Activated T-cell treated with anti-CD3 and anti-CD28 coated beads, Interleukin-2, amount 50 U/mL, for 4 hours (primary cell): ENCODE results near the gene MRPL43. TPM values are rescaled to one million over a fixed set of nuclear protein-coding genes. Genes with fewer than 3 reads are reported as not detected.

Experiments
- ATAC-seq, 2 donors: fragments of 200-7000 bp; cut with Tn5 transposase; one replicate each; pipeline ENCODE4 v1.10.0; 2021
- DNase-seq: peaks from one replicate; pipeline ENCODE4 v3.0.0-alpha.2; 2020
- H3K27me3 Mint-ChIP-seq: one replicate; pipeline ENCODE4 v1.8.0; 2021; ENCODE audit warnings: low read depth, mixed read lengths
- H3K36me3 Mint-ChIP-seq: one replicate; pipeline ENCODE4 v1.8.0; 2022; ENCODE audit warnings: mixed read lengths; ENCODE audit not compliant: insufficient read depth
- H3K4me1 Mint-ChIP-seq: one replicate; pipeline ENCODE4 v1.8.0; 2021; ENCODE audit warnings: low read depth, mixed read lengths
- H3K4me3 Mint-ChIP-seq: one replicate; pipeline ENCODE4 v1.8.0; 2021; ENCODE audit warnings: mild to moderate bottlenecking, moderate library complexity, mixed read lengths
- H3K9me3 Mint-ChIP-seq: one replicate; pipeline ENCODE4 v1.8.0; 2021; ENCODE audit warnings: mixed read lengths
- total RNA-seq, 3 donors: library from RNA; stranded (reverse); gene quantifications; one replicate each; pipeline ENCODE4 v1.2.1, GENCODE V29; 2021

The MRPL43 gene
- total RNA-seq, 3 donors from 2014 or later, result 68.8 to 76.3 (median 69.3) TPM

DNA sequence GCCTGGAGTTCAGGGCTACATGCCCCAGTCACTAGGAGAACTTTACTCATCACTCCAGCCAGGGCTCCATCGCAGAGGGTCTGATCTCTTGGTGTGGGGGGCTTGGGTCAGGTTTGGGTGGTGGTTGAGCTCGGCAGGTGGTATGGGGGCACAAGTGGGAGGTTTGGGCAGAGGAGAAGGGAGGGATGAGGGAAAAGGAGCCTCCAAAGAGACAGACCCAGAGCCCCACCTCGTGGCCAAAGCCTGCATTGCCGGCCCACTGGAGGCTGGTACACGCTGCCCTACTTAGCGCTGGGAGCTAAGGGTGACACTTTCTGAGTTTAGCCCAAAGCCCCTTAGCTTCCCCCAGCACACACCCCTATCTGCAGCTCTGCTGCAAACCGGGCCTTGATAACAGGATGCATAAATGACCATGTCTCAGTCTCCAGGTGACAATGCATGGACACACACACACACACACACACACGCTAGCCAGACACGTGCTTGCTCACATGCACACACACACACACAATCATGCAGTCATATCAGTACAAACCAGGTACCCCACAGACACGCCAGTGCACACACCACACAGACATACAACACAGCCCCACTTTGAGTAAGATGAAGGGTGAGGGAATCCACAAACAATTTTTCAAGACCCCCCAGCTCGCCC is 27.1 kb upstream of the MRPL43 start:
- peak; percentile 36 to 42 for ATAC-seq

DNA sequence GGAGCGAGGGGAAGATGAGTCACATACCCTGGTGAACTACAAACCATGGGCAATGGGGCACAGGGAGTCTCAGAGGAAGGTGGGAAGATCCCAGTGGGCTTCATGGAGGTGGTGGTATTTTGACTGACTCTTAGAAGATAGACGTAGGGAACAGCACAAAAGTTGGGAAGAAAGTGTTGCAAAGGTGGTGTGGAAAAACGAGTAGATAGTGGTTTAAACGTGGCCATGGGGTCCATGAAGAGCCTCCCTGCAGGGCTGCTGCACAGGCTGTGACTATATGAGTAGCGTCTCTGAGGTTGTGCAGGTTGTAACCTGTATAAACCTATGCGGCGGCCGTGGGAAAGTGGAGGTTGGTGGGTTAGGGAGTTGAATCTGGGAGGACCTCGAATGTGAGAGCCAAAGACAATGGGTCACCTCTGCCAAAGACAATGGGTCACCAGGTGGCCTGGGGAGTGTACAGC is 26.1 kb upstream of the MRPL43 start:
- no peak for DNase-seq
- Mint-ChIP-seq H3K4me3 (no peak overlapping the region), H3K36me3 (no peaks in the 10 kb centered on the region), H3K9me3 (no peaks in the 10 kb centered on the region), H3K27me3 (peaks cover 28% of the 10 kb centered on the region), H3K4me1 (peaks cover 26% of the 10 kb centered on the region)
- ATAC-seq, result no peak

More for the DNA sequence above, 27.1 kb upstream of the MRPL43 start:
- peak; percentile 71 for DNase-seq
- peaks cover 29% of the 10 kb centered on the region for H3K4me1 Mint-ChIP-seq
- H3K27me3 Mint-ChIP-seq, result peaks cover 31% of the 10 kb centered on the region
- H3K9me3 Mint-ChIP-seq, result no peaks in the 10 kb centered on the region
- H3K36me3 Mint-ChIP-seq, result no peaks in the 10 kb centered on the region
- H3K4me3 Mint-ChIP-seq, result no peak overlapping the region

DNA sequence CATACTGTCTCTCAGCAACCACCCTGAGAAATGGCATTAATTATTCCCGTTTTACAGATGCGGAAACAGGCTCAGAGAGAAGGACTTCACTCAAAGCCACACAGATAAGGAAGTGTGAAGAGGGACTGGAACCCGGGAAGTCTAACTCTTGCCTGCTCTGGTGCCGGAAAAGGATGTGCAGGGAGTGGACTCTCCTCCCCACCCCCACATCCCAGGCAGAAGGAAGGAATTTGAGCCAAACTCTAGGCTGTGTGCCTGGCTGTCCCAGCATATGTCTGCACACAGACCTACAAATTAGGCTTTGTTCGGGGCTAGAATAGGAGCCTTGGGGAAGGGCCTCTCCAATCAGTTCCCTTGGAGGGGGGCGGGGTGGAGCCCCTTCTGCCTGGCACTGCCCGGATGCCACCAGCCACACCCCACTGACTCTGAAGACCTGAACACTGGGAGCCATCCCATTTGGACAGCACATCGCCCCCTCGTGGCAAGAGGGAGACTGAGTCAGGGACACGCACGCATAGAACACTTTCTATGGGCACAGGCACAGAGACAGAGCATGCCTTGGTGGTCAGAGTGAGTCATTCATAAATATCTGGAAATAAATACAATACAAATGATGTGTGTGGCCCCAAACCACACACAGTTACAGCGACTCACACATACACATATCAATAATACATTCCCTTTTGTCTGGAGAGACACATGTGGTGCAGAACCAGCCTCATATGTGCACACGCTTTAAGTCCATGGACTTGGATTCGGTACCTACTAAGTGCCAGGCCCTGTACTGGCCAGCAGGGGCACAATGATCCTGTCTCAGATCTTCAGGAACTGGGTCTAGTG is 25.4 kb upstream of the MRPL43 start:
- peak; percentile 75 for DNase-seq
- peaks cover 22% of the 10 kb centered on the region for H3K27me3 Mint-ChIP-seq
- H3K36me3 Mint-ChIP-seq, result no peaks in the 10 kb centered on the region
- H3K4me1 Mint-ChIP-seq, result peaks cover 25% of the 10 kb centered on the region
- no peak overlapping the region for H3K4me3 Mint-ChIP-seq
- H3K9me3 Mint-ChIP-seq, result no peaks in the 10 kb centered on the region
- peak; percentile 76 to 86 for ATAC-seq

DNA sequence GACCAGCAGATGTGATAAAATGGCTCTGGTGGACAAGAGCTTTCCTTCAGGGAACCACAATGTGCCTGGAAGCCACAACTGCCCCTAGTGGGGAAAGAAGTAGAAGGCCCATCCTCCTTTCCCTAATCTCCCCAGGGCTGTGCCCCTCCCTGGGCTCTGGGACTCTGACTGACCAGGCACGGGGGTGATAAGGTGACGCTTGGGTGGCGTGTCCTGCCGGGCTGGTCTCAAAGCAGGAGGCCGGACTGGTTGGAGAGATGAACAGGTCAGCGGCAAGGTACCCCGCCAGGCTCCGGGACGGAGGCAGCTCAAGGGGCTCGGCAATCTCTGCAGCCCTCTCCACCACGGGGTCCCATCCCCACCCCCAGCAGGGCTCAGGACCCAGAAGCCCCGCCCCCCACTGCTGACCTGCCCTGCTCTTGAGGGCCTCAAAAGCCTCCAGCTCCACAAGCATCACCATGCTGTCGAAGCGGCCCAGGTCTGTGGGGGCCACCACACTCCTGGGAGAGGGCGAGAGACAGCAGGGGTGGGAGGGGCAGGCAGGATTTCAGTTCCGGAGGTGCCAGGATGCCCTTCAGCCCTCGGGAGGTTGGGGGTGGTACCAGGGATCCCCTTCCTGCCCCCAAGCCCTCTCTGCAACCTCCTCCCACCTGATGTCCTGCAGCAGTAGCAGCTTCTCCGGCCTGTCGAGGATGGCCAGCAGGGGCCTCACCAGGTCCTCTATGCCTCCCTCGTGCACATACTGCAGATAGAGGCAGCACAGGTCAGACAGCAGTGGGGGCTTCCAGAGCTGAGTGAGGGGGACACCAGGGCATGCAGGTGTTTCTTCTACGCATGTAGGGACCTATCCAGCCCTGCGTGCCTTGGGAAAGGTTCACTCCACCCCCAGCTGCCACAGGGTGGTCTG is 24.5 kb upstream of the MRPL43 start:
- peaks cover 13% of the 10 kb centered on the region for H3K27me3 Mint-ChIP-seq
- no peaks in the 10 kb centered on the region for H3K36me3 Mint-ChIP-seq
- H3K9me3 Mint-ChIP-seq, result no peaks in the 10 kb centered on the region
- DNase-seq (no peak), ATAC-seq (no peak)
- peaks cover 25% of the 10 kb centered on the region for H3K4me1 Mint-ChIP-seq
- H3K4me3 Mint-ChIP-seq, result no peak overlapping the region

DNA sequence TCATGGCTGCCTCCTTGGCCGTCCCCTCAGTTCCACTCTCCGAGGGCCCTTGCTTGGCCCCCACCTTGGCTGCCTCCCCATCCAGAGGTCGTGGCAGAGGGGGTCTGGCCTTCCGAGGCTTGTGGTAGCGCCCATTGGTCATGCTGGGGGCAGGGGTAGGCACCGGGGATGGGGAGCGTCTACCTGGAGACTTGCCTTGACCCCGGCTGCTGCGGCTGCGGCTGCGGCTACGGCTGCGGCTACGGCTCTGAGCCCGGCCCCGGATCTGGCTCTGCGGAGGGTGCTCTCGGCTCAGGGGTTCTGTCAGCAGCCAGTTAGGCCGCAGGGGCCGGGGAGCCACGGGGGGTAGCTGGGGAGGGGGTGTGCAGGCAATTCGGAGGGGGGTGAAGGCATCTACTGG is 23.0 kb upstream of the MRPL43 start:
- no peak for DNase-seq
- peaks cover 2% of the 10 kb centered on the region for H3K27me3 Mint-ChIP-seq
- peaks cover 2% of the 10 kb centered on the region for H3K36me3 Mint-ChIP-seq
- no peak overlapping the region for H3K4me3 Mint-ChIP-seq
- no peak for ATAC-seq
- no peaks in the 10 kb centered on the region for H3K9me3 Mint-ChIP-seq
- peaks cover 24% of the 10 kb centered on the region for H3K4me1 Mint-ChIP-seq

DNA sequence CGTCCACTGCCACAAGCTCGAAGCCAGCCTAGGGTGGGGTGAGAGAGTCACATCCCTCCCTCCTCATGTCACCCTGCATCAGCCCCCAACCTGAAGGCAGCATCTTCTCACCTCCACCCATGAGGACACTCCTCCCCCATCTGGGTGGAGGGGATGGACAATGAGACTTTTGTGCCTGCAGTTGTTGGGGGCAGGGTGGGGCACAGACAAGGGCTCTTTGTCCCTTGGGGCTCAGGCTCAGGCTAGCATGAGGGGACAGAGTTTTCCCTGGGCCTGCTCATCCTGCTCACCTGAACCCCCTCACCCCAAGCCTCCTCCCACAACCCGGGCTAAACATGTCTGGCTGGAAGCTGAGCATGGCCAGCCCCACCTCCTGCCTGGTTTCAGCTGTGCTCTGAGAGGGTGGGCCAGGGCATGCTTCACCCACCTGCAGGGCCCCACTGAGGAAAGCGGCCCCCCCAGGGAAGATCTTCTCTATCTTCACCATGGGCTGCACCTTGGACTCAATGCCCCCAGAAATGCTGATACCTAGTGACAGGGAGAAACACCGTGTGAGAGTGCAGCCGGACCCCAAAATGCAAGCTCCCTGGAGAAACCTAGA is 21.6 kb upstream of the MRPL43 start:
- no peak for ATAC-seq
- H3K9me3 Mint-ChIP-seq, result no peaks in the 10 kb centered on the region
- peaks cover 4% of the 10 kb centered on the region for H3K36me3 Mint-ChIP-seq

DNA sequence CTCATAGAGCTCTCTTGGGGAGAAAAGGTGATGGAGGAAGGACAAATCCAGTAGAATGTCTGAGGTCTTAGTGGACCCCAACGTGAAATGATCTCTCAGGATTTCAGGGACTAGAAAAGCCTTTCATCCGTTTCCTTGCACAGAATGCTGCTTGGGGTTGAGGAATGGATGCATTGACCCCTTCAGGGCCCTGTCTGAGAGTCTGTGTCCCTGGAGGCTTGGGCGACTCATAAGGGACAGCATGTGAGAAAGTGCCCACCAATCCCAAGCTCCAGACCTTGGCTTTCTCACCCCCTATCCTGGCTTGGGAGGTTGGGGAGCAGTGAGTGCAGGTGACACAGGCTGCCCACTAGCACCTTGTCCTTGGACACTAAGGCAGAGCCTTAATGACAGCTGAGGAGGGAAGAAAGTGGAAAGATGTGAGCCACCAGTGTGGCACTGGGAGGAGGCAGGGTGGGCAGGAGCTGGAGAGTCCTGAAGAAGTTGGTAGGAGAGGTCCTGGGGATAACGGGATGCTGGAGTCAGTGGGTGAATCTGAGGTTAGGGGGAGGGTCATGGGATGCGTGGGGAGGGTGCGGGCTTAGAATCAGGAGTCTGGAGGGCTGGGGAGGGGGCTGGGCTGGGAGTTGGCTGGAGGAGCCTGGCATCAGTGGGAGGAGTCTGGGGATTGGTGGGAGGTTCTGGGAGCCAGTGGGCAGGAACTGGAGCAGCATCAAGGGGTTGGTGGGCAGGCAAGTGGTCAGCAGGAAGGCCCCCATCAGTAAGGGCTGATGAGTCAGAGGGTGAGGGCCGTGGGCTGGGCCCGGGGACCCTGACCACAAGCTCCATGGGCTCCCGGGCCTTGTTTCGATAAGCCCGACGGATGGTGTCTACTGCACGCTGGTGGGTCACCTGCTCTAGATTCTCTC is 20.9 kb upstream of the MRPL43 start:
- DNase-seq (no peak), ATAC-seq (no peak)
- H3K4me1 Mint-ChIP-seq, result peaks cover 7% of the 10 kb centered on the region
- H3K36me3 Mint-ChIP-seq, result peaks cover 4% of the 10 kb centered on the region
- no peak overlapping the region for H3K4me3 Mint-ChIP-seq
- no peaks in the 10 kb centered on the region for H3K27me3 Mint-ChIP-seq
- H3K9me3 Mint-ChIP-seq, result no peaks in the 10 kb centered on the region

More for the DNA sequence above, 21.6 kb upstream of the MRPL43 start:
- Mint-ChIP-seq H3K27me3 (no peaks in the 10 kb centered on the region), H3K4me1 (peaks cover 10% of the 10 kb centered on the region), H3K4me3 (no peak overlapping the region)
- DNase-seq, result no peak

DNA sequence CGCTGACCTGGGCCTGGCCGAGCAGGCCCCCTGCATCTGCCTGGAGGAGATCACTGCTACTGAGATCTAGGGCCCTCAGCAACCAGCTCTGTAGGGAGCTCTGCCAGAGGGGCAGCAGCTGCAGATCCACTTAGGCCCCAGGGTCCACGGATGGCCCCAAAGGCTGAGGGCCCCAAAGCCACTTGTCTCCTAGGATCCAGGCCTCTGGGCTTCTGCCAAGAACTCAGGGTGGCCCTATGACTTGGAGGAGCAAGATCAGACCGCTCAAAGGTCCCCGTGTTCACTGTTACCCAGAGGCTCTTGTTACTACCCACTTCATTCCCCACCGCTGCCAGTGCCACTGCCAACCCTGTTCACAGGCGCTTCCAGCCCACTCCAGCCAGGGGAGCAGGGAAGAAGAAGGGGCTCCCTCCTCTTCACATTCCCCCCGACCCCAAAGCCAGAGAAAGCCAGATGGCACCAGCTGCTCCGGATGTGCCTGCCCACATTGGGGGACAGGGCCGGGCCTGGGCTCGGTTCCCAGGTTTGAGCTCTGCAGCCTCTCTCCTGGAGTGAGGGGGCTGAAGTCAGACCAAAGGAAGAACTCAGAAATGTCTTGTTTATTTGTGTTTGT is 19.9 kb upstream of the MRPL43 start:
- ATAC-seq (no peak), DNase-seq (no peak)
- peaks cover 4% of the 10 kb centered on the region for H3K36me3 Mint-ChIP-seq
- no peaks in the 10 kb centered on the region for H3K4me1 Mint-ChIP-seq
- no peaks in the 10 kb centered on the region for H3K9me3 Mint-ChIP-seq
- no peak overlapping the region for H3K4me3 Mint-ChIP-seq
- H3K27me3 Mint-ChIP-seq, result no peaks in the 10 kb centered on the region

DNA sequence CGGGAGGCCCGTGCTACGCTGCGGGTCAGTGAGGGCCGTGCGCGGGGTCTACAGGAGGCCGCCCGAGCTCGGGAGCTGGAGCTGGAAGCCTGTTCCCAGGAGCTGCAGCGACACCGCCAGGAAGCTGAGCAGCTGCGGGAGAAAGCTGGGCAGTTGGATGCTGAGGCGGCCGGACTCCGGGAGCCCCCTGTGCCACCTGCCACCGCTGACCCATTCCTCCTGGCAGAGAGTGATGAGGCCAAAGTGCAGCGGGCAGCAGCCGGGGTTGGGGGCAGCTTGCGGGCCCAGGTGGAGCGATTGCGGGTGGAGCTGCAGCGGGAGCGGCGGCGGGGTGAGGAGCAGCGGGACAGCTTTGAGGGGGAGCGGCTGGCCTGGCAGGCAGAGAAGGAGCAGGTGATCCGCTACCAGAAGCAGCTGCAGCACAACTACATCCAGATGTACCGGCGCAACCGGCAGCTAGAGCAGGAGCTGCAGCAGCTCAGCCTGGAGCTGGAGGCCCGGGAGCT is 19.3 kb upstream of the MRPL43 start:
- Mint-ChIP-seq H3K4me1 (no peaks in the 10 kb centered on the region), H3K4me3 (no peak overlapping the region), H3K36me3 (peaks cover 4% of the 10 kb centered on the region), H3K27me3 (no peaks in the 10 kb centered on the region), H3K9me3 (no peaks in the 10 kb centered on the region)
- ATAC-seq, result no peak
- no peak for DNase-seq

DNA sequence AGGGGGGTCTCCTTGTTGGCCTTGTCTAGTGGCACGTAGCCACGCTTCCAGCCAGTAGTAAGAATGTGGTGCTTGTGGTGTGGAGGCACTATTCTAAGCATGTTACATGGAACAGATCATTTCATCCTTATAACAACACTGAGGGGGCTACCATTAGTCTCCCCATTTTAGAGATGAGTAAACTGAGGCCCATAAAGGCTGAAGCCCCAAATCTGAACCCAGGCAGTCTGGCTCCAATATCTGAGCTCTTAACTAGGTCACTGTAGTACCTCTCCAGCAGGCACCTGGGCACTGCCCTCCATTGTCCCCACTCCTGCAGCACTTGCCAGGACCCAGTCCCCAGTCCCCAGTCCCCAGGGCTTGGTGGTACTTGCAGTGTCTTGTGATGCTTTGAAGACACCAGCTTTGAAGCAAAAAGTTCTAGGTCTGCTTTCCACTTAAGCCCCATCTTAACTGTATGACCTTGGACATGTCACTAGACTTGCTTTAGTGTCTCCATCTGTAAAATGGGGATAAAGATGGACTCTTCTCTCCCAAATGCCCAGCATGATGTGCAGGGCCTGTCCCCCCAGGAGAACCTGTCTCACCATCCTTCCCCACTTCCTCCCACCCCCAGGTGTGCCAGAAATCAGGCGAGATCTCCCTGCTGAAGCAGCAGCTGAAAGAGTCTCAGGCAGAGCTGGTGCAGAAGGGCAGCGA is 18.7 kb upstream of the MRPL43 start:
- no peak for DNase-seq
- Mint-ChIP-seq H3K9me3 (no peaks in the 10 kb centered on the region), H3K27me3 (no peaks in the 10 kb centered on the region), H3K4me3 (no peak overlapping the region), H3K36me3 (peaks cover 5% of the 10 kb centered on the region), H3K4me1 (peaks cover 3% of the 10 kb centered on the region)
- ATAC-seq, result no peak

DNA sequence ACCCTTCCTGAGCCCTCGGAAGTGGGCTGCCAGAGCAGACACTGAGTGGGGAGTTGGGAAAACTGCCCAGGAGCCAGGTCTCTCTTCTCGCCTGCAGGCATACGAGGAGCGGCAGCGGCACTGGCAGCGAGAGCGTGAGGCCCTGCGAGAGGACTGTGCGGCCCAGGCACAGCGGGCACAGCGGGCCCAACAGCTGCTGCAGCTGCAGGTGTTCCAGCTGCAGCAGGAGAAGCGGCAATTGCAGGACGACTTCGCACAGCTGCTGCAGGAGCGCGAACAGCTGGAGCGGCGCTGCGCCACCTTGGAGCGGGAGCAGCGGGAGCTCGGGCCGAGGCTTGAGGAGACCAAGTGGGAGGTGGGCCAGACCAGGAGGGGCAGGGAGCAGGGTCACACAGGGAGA is 18.1 kb upstream of the MRPL43 start:
- H3K4me1 Mint-ChIP-seq, result peaks cover 6% of the 10 kb centered on the region
- peaks cover 7% of the 10 kb centered on the region for H3K36me3 Mint-ChIP-seq
- ATAC-seq, result no peak
- DNase-seq, result no peak
- H3K9me3 Mint-ChIP-seq, result no peaks in the 10 kb centered on the region
- no peaks in the 10 kb centered on the region for H3K27me3 Mint-ChIP-seq
- H3K4me3 Mint-ChIP-seq, result no peak overlapping the region

DNA sequence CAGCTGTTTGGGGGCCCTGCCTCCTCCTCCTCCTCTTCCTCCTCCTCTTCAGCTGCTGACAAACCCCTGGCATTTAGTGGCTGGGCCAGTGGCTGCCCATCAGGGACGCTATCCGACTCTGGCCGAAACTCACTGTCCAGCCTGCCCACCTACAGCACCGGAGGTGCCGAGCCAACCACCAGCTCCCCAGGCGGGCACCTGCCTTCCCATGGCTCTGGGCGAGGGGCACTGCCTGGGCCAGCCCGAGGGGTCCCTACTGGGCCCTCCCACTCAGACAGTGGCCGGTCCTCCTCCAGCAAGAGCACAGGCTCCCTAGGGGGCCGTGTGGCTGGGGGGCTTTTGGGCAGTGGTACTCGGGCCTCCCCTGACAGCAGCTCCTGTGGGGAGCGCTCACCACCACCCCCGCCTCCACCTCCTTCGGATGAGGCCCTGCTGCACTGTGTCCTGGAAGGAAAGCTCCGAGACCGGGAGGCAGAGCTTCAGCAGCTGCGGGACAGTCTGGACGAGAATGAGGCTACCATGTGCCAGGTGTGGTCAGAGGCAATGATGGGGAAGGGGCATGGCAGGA is 16.4 kb upstream of the MRPL43 start:
- DNase-seq (no peak), ATAC-seq (no peak)
- no peaks in the 10 kb centered on the region for H3K27me3 Mint-ChIP-seq
- H3K4me1 Mint-ChIP-seq, result peaks cover 11% of the 10 kb centered on the region
- peaks cover 7% of the 10 kb centered on the region for H3K36me3 Mint-ChIP-seq
- H3K4me3 Mint-ChIP-seq, result no peak overlapping the region
- H3K9me3 Mint-ChIP-seq, result no peaks in the 10 kb centered on the region
